Lower lobe of right lung (tissue), 2 donors: ENCODE measurements around the gene AUNIP. TPM values are rescaled to one million over a fixed set of nuclear protein-coding genes. Genes with fewer than 3 reads are reported as not detected.

Source experiments
- ATAC-seq, 2 donors: fragments of 200-7000 bp; cut with Tn5 transposase; one replicate each; pipeline ENCODE4 v1.9.1; 2020 to 2022; ENCODE audit warnings: mild to moderate bottlenecking in 2 of 2, moderate library complexity in 2 of 2
- DNase-seq: peaks from one replicate; pipeline ENCODE4 v3.0.0-alpha.2; 2020
- H3K27ac ChIP-seq: fragments of 200-600 bp; one replicate; pipeline ENCODE4 v1.8.0; 2022
- H3K27me3 ChIP-seq: fragments of 200-600 bp; one replicate; pipeline ENCODE4 v1.8.0; 2022; ENCODE audit warnings: low read depth
- H3K36me3 ChIP-seq: fragments of 200-600 bp; one replicate; pipeline ENCODE4 v1.8.0; 2022; ENCODE audit warnings: mild to moderate bottlenecking
- H3K4me1 ChIP-seq: fragments of 200-600 bp; one replicate; pipeline ENCODE4 v1.8.0; 2022
- H3K4me3 ChIP-seq: fragments of 200-600 bp; one replicate; pipeline ENCODE4 v1.8.0; 2022; ENCODE audit warnings: mild to moderate bottlenecking
- H3K9me3 ChIP-seq: fragments of 200-600 bp; one replicate; pipeline ENCODE4 v1.8.0; 2022
- CTCF ChIP-seq: fragments of 200-600 bp; IDR thresholded peaks from one replicate; pipeline ENCODE4 v1.8.0; 2022; ENCODE audit warnings: antibody characterized with exemption, mild to moderate bottlenecking
- intact Hi-C: fragments of 100-400 bp; cut with DNase I; formaldehyde crosslinking; loops from one replicate; pipeline ENCODE4 v1.11.0; 2022
- microRNA-seq: library from miRNA; unstranded; fragments of <30 nt; microRNA quantifications from one replicate; pipeline ENCODE4 v1.2.0, GENCODE V29; 2020; ENCODE audit warnings: borderline number of aligned reads
- total RNA-seq: library from RNA; stranded (reverse); fragmentation: NEBNext Ultra II Directional; extraction: Animal tissue kit (Norgen Biotek cat#: 25700); gene quantifications from one replicate; pipeline ENCODE4 v1.2.1, GENCODE V29; 2021
- donor health status: DM: no; HTN: yes; CAD: no; lungs with severe emphysema.

AUNIP gene
- total RNA-seq, 1 donor from 2014 or later, result not detected

- peaks cover 29% of the 10 kb centered on the region for H3K36me3 ChIP-seq
- no peak for TF ChIP-seq CTCF
- no peaks in the 10 kb centered on the region for H3K27me3 ChIP-seq
- intact Hi-C loops, result no loop called here
- H3K4me1 ChIP-seq, result no peaks in the 10 kb centered on the region
- DNase-seq (no peak), ATAC-seq (no peak)
- H3K9me3 ChIP-seq, result no peaks in the 10 kb centered on the region
- no peak overlapping the region for H3K27ac ChIP-seq
- H3K4me3 ChIP-seq, result no peak overlapping the region
Observed at GRCh38 chr1:25787760-25788166, 71.5 kb downstream of the AUNIP start.

GRCh38 chr1:25786887-25787759 lies 72.1 kb downstream of the AUNIP start:
- H3K27ac ChIP-seq, result no peak overlapping the region
- TF ChIP-seq CTCF, result no peak
- no peaks in the 10 kb centered on the region for H3K9me3 ChIP-seq
- DNase-seq (no peak), ATAC-seq (no peak)
- no peaks in the 10 kb centered on the region for H3K27me3 ChIP-seq
- H3K4me1 ChIP-seq, result no peaks in the 10 kb centered on the region
- H3K36me3 ChIP-seq, result peaks cover 35% of the 10 kb centered on the region
- H3K4me3 ChIP-seq, result no peak overlapping the region
- intact Hi-C loops, result no loop called here

GRCh38 chr1:25785333-25786067 lies 73.8 kb downstream of the AUNIP start:
- DNase-seq, result no peak
- Histone ChIP-seq H3K9me3 (no peaks in the 10 kb centered on the region), H3K4me1 (no peaks in the 10 kb centered on the region), H3K27ac (no peak overlapping the region), H3K4me3 (no peak overlapping the region), H3K27me3 (no peaks in the 10 kb centered on the region), H3K36me3 (peaks cover 36% of the 10 kb centered on the region)
- intact Hi-C loops, result no loop called here
- no peak for TF ChIP-seq CTCF
- peak in 1 of 2 donors; percentile 25 for ATAC-seq

- no peaks in the 10 kb centered on the region for H3K27me3 ChIP-seq
- no peaks in the 10 kb centered on the region for H3K4me1 ChIP-seq
- H3K36me3 ChIP-seq, result peaks cover 36% of the 10 kb centered on the region
- ATAC-seq, result no peak
- intact Hi-C loops, result no loop called here
- TF ChIP-seq CTCF, result no peak
- H3K27ac ChIP-seq, result no peak overlapping the region
- no peak for DNase-seq
- no peaks in the 10 kb centered on the region for H3K9me3 ChIP-seq
- H3K4me3 ChIP-seq, result no peak overlapping the region
Observed at GRCh38 chr1:25784575-25785051, 74.6 kb downstream of the AUNIP start.

Small RNAs within 50 kb of the gene (microRNA-seq; reads per million reads assigned to microRNA genes)
- not detected for gene MIR3917

Other genes starting within 250 kb of the AUNIP start
- gene MAN1C1, start 242.7 kb downstream of the AUNIP start, total RNA-seq, result 20.4 TPM
- 83.4 TPM for gene SELENON, start 59.3 kb downstream of the AUNIP start, total RNA-seq
- gene MTFR1L, start 39.5 kb downstream of the AUNIP start, total RNA-seq, result 51.1 TPM
- gene PAQR7, start 16.3 kb upstream of the AUNIP start, total RNA-seq, result 9.3 TPM
- 56.6 TPM for gene STMN1, start 47.0 kb upstream of the AUNIP start, total RNA-seq
- 19.4 TPM for gene PAFAH2, start 138.6 kb upstream of the AUNIP start, total RNA-seq
- 0.24 TPM for gene EXTL1, start 162.3 kb upstream of the AUNIP start, total RNA-seq
- not detected for gene SLC30A2, start 186.7 kb upstream of the AUNIP start, total RNA-seq
- 0.53 TPM for gene TRIM63, start 208.2 kb upstream of the AUNIP start, total RNA-seq